ENCODE measurements around the gene CENPC. TPM values are rescaled to one million over a fixed set of nuclear protein-coding genes. Genes with fewer than 3 reads are reported as not detected.
A peak's percentile ranks its signal among the peaks of the same experiment; 100 is the strongest.

CENPC gene
- total RNA-seq, 4 donors from 2014 or later = 31.9 to 66.7 (median 42.3) TPM

GRCh38 chr4:67575232-67576058, 30.1 kb upstream of the CENPC start:
- no peaks in the 10 kb centered on the region for H3K36me3 ChIP-seq
- H3K4me1 ChIP-seq = no peaks in the 10 kb centered on the region
- DNase-seq (ENCODE audit: low spot score in 2 of 2) = no peak
- H3K4me3 ChIP-seq = no peak overlapping the region
- 77 to 79% methylated on average over 13 of the region's 13 CpGs for WGBS, 2 donors
- H3K9me3 ChIP-seq = no peaks in the 10 kb centered on the region
- TF ChIP-seq EP300 (IDR thresholded peaks at IDR 0.05) (no peak), CTCF (IDR thresholded peaks at IDR 0.05) (no peak), POLR2A (IDR thresholded peaks at IDR 0.05) (no peak)
- H3K27me3 ChIP-seq = no peaks in the 10 kb centered on the region
- H3K27ac ChIP-seq = peak overlapping the region in 1 of 4 donors; percentile 7

GRCh38 chr4:67573193-67573592, 27.9 kb upstream of the CENPC start:
- H3K27ac ChIP-seq = no peak overlapping the region
- H3K36me3 ChIP-seq = no peaks in the 10 kb centered on the region
- H3K4me3 ChIP-seq = no peak overlapping the region
- H3K27me3 ChIP-seq = no peaks in the 10 kb centered on the region
- TF ChIP-seq CTCF (IDR thresholded peaks at IDR 0.05) = no peak
- TF ChIP-seq EP300 (IDR thresholded peaks at IDR 0.05) = no peak
- no peak for TF ChIP-seq POLR2A (IDR thresholded peaks at IDR 0.05)
- no peaks in the 10 kb centered on the region for H3K4me1 ChIP-seq
- DNase-seq (ENCODE audit: low spot score in 2 of 2) = no peak
- no peaks in the 10 kb centered on the region for H3K9me3 ChIP-seq

- no peak for DNase-seq (ENCODE audit: low spot score in 2 of 2)
- 9 to 13% methylated on average over 1 of the region's 1 CpG for WGBS, 2 donors
- Histone ChIP-seq H3K9me3 (no peaks in the 10 kb centered on the region), H3K27ac (no peak overlapping the region), H3K4me1 (no peaks in the 10 kb centered on the region), H3K4me3 (no peak overlapping the region), H3K27me3 (no peaks in the 10 kb centered on the region), H3K36me3 (no peaks in the 10 kb centered on the region)
- TF ChIP-seq POLR2A (IDR thresholded peaks at IDR 0.05) (no peak), EP300 (IDR thresholded peaks at IDR 0.05) (no peak), CTCF (IDR thresholded peaks at IDR 0.05) (no peak)
Measured at GRCh38 chr4:67571975-67572374, 26.7 kb upstream of the CENPC start.

- Histone ChIP-seq H3K27ac (no peak overlapping the region), H3K9me3 (no peaks in the 10 kb centered on the region), H3K36me3 (no peaks in the 10 kb centered on the region), H3K4me3 (no peak overlapping the region), H3K4me1 (no peaks in the 10 kb centered on the region), H3K27me3 (no peaks in the 10 kb centered on the region)
- TF ChIP-seq EP300 (IDR thresholded peaks at IDR 0.05) = no peak
- TF ChIP-seq POLR2A (IDR thresholded peaks at IDR 0.05) = no peak
- no peak for TF ChIP-seq CTCF (IDR thresholded peaks at IDR 0.05)
- WGBS, 2 donors = 95 to 96% methylated on average over 1 of the region's 1 CpG
- no peak for DNase-seq (ENCODE audit: low spot score in 2 of 2)
Measured at GRCh38 chr4:67570537-67570936, 25.2 kb upstream of the CENPC start.

- Histone ChIP-seq H3K4me3 (no peak overlapping the region), H3K9me3 (no peaks in the 10 kb centered on the region), H3K4me1 (no peaks in the 10 kb centered on the region), H3K27ac (no peak overlapping the region), H3K36me3 (no peaks in the 10 kb centered on the region), H3K27me3 (no peaks in the 10 kb centered on the region)
- whole genome bisulfite sequencing, 2 donors = 93 to 97% methylated on average over 2 of the region's 2 CpGs
- DNase-seq (ENCODE audit: low spot score in 2 of 2) = no peak
- no peak for TF ChIP-seq POLR2A (IDR thresholded peaks at IDR 0.05)
- TF ChIP-seq CTCF (IDR thresholded peaks at IDR 0.05) = no peak
- TF ChIP-seq EP300 (IDR thresholded peaks at IDR 0.05) = no peak
Measured at GRCh38 chr4:67568820-67569219, 23.5 kb upstream of the CENPC start.

Data from tibial nerve (tissue), 4 donors.